HG03521 (cell line): ENCODE measurements around the gene JADE2.
"Not testable (repeated sequence)": the region's sequence is repeated elsewhere in the genome, so short reads cannot be mapped to it uniquely, and the experiment has no call there.

ENCODE experiments used
- ATAC-seq: cut with Tn5 transposase; IDR thresholded peaks from one replicate; pipeline ENCODE4 v1.9.1; 2021; ENCODE audit warnings: mild to moderate bottlenecking, moderate library complexity; ENCODE audit not compliant: unreplicated experiment

Gene JADE2

DNA sequence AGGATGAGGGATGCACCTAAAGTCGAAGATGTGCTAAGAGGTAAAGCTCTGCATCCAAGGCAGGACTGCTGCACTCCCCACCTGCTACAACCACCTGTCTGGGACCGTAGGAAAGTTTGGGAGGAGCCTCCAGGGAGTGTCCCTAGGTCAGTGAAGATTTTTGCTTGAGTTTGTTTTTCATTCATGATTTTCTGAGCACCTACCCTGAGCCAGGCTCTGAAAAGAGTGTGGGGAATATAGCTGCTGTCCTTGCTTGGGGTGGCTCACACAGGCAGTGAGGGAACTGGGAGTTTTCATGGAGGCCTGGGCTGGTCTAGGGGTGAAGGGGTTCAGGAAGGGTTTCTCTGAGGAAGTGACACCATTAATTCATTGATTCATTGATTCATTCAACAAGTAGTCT, 58.3 kb downstream of the JADE2 start:
- no peak for ATAC-seq

DNA sequence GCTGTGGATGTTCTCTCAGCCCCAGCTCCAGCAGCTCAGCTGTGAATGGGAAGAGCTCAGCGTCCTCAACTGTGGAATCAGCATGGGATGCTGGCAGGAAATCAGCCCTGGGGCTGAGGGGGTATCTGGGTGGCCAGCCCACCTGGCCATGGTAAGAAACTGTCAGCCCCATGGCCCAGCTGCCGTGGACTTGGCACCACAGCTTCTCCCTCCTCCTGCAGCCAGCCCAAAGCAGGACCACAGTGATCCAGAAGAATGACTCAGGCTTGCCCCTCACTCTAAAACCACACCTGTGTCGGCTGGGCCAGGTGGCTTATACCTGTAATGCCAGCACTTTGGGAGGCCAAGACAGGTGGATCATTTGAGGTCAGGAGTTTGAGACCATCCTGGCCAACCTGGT, 59.2 kb downstream of the JADE2 start:
- ATAC-seq, result no peak

DNA sequence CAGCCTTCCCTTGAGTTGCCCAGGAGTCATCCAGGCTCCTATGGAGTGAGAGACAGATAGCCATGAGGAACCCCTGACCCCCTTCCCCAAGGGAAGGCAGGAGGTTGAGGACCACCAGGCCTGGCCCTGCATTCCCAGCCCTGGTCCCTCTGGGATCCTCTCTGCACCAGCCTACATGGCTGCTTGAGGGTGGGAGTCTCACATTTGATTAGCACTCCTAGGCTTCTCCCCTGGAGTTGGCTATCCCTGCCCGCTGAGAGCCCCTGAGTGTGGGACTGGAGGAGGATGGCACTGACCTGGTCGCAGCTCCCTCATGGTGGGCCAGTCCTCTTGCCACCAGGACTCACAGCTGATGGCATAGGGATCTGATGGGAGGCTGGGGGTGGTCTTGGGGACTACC, 60.5 kb downstream of the JADE2 start:
- ATAC-seq, result no peak

DNA sequence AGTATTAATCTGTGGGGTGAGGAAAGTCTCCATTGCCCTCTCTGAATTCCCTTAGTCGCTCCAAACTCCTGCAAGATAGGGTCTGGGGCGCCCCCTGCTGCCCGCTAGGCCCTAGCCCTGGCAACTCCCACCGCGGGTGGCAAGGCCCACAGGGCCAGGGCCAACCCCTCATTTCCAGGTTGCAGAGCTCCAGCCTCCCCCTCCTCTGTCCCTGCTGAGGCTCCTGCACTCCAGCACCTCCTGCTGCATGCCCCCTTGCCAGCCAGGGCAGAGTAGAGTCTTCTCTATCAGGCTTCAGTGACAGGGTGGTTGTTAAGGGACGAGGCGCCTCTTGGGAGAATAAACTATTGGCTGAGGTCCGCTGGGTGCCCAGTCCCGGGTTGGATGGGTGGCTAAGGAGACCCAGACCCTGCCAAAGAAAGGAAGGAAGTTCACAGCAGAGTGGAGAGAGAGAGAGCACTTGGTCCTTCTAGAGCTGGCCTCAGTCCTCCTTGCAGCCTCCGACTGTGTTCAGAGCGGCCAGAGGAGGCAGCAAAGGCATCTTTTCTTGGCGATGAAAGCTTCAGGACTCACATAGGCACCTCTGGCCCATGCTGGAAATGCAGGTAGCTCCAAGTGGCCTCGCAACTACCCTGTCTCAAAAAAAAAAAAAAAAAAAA, 61.5 kb downstream of the JADE2 start:
- peak; percentile 87 for ATAC-seq

DNA sequence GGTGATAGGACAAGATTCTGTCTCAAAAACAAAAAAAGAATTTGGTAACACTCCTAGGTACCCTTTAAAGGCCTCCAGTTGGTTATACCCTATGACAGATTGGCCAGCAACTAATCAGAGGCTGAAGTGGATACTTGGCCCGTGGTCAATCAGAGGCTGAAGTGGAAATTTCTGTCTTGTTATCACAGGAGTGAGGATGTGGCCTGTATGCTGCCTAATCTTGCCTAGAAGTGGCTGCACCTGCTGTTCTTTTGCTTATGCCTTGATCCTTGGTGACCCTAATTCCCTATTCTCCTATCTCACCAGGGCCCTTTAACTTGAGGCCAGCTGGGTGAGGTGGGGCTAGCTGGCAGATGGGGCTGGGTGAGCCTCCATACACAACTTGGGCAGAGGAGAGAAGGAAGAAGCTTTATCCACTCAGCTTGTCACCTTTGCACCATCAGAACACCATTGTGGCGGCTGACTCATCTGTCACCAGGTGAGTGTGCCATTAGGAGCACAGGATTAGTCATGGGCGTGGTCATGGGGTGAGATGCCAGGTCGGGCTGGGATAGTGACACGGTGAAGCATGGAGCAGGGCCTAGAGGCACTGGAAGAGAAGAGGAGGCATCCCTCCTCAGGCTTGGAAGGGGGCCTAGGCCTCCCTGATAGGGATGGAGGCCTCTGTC, 65.7 kb downstream of the JADE2 start:
- no peak for ATAC-seq

DNA sequence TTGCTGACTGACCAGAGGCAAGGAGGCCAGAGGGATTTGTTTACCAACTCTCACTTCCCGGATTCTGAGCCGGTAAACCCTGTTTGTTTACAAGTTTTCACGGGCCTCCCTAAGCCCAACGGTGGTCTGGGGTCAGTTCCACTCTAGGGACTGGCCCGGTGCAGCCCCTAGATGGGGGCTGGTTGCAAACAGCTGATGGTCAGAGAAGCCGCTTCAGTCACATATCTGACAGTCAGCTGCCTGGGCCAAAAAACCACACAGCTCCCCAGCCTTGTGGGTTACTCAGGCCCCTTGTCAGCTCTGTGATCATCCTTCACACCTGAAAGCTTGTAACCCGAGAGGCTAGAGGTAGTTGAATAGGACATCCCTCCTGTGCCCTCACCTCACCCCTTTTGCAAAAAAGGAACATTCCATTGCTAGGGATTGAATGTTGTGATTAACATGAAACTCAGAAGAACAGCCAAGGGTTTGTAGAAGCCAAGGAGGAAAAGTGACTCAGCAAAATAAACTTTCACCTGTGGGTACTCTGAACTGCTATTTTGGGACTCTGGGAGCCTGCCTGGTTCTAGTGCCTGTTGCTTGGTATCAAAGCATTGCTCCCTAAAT, 66.8 kb downstream of the JADE2 start:
- no peak for ATAC-seq

DNA sequence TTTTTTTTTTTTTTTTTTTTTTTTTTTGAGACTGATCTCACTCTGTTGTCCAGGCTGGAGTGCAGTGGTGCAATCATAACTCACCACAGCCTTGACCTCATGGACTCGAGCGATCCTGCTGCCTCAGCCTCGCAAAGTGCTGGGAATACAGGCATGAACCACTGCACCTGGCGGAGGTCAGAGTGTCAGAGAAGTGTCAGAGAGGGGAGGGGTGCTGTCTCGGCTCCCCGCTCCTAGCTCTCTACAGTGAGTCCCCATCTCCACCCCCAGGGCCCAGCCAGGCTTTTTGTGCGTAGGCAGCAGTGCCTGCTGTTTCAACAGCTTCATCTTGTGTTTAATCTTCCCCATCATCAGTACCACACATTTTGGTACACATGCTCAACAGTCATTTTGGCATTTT, 68.9 kb downstream of the JADE2 start:
- ATAC-seq, result no peak

DNA sequence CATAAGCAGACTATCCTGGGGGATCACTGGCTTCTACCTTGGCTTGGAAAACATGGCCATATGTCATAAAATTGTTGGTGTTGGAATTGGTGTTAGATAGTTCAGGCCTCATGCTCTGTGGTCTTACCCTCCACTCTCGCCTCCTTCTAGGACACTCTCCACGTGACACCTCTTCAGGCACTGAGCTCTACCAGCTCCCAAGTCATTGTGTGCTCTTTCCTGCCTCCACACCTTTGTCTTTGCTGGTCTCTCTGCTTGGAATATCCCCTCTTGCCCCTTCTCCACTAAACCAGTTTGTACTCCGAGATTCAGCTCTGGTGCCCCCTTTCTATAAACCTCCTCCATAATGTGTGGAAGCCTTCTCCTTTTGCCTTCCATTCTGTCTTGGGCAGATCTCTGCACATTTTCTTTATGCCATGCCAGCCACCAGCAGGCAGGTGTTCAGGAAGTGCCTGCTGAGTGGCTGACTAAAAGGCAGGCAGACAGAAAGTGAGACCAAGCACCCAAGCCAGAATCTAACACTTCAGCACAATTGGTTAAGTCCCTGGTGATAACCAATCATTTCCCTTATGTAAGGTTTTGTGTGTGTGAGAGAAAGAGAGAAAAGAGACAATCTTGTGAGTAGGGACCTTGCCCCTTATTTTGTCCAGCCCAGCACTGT, 69.5 kb downstream of the JADE2 start:
- peak; percentile 52 for ATAC-seq

DNA sequence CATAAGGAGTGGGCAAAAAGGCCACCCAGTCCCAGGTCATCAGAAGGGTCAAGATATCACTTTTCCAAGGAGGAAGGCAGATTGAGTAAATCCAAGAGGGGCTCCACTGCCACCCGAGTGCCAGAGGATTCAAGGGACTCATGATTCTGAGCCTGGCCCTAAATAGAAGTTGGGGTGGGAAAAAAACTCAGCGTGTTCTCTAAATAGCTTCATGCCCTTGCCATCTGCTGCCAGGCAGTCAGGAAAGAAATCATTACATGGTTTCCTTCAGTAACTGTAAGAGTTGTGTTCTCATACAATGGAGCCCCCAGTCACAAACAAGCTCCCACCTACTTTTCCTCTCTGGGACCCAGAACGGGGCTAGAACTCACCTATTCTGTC, 70.0 kb downstream of the JADE2 start:
- no peak for ATAC-seq

DNA sequence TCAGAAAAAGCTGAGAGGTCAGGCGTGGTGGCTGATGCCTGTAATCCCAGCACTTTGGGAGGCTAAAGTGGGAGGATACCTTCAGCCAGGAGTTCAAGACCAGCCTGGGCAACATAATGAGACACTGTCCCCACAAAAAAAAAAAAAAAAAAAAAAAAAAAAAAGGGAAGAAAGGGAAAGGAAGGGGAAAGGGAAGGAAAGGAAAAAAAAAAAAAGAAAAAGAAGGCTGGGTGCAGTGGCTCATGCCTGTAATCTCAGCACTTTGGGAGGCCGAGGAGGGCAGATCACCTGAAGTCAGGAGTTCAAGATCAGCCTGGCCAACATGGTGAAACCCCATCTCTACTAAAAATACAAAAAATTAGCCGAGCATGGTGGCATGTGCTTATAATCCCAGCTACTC, 74.3 kb downstream of the JADE2 start:
- ATAC-seq, result not testable (repeated sequence)

DNA sequence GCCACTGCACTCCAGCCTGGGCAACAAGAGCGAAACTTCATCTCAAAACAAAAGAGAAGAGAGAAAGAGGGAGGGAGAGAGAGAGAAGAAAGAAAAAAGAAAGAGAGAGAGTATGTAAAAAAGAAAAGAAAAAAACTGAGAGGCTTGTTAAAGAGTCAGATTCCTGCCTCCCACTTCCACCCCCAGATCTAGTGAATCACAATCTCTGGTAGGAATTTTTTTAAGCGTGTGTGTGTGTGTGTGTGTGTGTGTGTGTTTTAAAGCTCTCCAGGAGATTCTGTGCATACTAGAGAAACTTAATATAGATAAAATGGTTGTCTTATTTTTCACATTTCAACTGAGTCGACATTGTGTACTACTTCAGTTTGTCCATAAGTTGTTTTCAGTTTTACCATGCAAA, 75.1 kb downstream of the JADE2 start:
- no peak for ATAC-seq

DNA sequence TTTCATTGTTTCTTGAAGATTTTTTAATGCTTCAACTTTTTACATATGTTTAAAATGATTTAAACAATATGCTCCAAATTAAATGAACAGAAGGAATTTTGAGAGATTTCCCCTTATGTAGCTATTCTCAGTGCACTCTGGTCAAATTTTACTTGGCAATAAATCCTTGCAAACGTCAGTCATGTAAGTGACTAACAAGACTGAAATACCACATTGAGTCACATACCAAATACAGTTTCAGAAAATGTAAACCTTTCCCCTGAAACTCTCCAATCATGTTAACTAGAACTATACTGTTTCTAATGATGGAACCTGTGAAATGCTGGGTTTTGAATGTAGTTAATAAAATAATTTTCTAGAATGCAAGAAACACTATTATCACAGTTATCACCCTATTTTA, 77.6 kb downstream of the JADE2 start:
- no peak for ATAC-seq

DNA sequence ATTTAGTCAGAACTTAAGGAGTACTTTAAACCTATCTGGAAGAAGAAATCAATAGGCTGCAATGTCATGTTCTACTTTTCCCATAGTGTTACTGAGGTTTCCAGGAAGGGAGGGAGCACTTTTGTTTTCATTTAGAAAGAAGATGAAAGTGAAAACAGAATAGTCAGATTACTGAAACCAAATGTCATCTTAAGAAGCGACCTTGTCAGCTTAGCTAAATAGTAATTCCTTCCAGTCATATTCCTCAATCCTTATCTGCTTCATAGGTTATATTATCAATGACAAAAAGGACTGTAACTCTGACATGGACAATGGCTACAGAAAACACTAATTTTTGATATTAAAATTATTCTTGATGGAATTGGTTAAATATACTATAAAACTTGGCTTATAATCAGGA, 79.4 kb downstream of the JADE2 start:
- no peak for ATAC-seq

DNA sequence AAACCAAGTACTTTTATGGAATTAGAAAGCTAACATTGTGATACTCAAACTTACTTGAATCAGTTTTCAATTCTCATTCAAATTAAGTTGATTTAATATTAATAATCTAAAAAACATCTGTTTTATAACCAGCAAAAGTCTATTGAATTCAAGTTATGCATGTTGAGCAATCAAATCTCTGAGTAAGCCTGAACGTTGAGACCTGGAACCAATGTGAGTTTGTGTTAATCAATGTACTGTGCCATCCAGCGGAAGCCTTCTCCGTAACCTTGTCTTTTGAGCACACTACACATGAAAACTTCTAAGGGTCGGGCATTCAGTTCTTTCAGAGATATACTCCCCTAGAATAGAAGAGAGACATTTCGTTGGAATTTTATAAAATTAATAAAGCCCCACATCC, 81.3 kb downstream of the JADE2 start:
- no peak for ATAC-seq

DNA sequence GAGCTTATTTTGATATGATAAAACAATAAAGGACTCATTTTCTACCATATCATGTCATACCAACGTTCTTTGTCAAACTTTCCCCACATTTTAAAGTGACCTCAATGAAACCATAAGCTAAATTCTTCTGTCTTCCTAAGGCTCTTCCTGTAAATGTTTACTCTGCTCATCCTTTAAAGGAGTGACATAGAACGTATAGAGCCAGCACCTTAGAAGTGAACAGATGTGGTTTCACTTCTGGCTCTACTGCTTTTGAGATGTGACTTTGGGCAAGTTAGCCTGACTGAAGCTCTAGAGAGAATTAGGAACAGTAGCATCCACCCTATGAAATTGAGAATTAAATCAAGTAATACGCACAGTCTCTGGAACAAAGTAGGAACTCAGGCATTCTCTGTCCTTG, 83.1 kb downstream of the JADE2 start:
- no peak for ATAC-seq

DNA sequence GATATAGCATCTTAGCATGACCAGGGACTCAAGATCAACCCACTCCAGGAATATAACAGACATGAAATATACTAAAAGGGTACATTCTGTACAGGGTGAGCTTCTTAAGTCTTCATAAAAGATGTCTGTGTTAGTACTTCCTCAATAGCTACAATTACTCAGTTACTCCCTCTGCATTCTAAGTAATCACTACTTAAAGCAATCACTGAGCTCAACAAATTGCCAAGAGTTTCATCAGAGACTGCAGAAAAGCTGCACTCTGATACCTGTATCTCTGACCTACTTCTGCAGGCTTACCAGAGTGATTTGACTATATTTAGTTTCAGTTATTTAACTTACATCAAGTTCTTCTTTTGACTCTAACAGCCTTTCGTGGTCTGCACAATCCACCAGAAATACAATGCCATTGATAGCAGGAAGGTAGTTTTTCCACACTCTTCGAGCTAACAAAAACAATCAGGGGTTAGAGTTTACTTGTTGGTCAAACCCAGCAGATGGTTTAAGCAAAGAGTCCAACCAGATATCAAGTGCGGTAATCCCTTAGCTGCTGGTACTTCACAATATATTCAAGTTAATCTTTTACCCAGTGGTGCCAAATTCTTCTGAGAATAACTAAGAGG, 83.9 kb downstream of the JADE2 start:
- ATAC-seq, result peak; percentile 43

DNA sequence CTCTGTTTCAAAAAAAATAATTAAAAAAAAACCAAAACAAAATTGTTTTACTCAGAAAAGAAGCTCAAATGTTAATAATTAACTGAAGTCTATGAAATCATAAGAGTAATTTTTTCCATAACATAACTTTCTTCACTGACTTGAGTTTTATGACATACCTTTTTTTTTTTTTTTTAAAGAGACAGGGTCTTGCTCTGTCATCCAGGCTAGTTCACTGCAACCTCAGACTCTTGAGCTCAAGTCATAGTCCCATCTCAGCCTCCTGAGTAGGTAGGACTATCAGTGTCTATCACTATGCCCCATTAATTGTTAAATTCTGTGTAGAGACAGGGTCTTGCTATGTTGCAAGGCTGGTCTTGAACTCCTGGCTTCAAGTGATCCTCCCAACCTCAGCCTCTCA, 85.3 kb downstream of the JADE2 start:
- no peak for ATAC-seq

DNA sequence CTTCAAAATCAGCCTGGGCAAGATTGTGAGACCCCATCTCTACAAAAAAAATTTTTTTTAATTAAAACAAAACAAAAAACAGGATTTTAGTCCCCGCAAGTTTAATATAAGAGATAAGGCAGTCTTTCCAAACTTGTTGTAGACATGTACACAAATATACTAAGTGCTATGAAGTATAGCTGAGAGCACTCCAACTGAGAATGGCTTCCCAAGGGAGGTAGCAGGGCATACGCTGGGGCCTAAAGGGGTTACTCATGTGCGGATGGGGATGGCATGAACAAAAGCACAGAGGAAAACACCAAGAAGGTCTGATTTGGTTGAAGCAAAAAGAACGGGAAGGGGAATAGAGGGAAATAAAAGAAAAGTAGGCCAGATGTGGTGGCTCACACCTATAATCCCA, 86.0 kb downstream of the JADE2 start:
- no peak for ATAC-seq

DNA sequence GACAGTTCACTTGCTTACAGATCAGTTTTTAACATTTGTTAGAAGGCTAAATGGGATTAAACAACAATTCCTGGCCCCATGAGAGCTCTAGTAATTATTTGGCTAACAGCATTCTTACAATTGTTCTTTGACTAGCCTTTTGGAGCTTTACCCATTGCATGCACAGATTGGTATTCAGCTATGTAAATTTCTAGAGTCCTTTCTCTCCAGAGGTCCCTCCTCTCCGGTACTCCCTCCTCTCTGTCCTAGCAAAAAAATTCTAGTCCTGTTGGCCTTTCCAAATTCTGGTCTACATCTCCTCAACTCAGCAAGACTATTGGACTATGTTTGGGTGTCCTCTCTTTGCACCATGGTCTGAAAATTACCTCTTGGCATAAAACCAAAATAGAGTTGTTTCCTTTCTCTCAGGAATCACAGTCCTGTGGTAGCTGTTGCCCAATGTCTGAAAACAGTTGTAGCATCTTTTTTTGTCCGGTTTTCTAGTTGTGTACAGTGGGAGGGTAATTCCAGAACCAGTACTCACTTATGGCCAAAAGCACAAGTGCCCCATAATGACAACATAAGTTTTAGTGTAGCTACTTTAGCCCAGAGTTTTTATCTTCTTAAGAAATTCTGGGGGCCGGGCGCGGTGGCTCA, 89.1 kb downstream of the JADE2 start:
- ATAC-seq, result no peak

DNA sequence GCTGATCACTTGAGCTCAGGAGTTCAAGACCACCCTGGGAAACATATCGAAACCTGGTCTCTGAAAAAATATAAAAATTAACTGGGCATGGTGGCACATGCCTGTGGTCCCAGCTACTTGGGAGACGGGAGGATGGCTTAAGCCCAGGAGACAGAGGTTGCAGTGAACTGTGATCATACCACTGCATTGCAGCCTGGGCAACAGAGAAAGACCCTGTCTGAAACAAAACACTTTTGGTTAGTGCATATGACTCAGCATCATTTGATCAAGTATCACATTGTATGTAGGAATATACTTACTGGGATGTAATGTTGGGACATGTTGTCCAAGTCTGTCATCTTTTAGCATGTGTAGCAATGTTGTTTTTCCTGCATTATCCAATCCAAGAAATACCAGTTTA, 95.2 kb downstream of the JADE2 start:
- no peak for ATAC-seq

DNA sequence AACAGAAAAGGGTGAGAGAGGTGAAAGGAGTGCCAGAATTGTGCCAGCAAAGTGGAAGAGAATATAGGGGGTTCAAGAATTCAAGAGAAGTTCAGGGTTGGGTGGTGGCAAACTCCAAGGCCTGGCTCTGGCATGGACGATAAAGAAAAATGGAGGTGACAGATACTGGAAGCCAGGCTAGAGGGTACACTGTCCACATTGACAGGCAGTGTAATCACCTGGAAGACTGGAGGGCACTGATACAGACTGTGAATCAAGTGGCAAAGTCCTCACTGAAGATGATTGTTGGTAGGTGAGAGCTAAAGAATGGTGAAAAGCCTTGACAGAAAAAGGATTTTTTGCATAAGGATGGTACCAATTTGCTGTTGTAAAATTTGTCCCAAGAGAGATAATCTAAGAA, 100.1 kb downstream of the JADE2 start:
- ATAC-seq, result no peak
